HepG2 (cell line): ENCODE results near the gene TAF11. TPM values are rescaled to one million over a fixed set of nuclear protein-coding genes. Genes with fewer than 3 reads are reported as not detected.

Experiments
- ATAC-seq: fragments of 200-7000 bp; cut with Tn5 transposase; 3 replicates; pipeline ENCODE4 v1.9.1; 2020; ENCODE audit warnings: mild to moderate bottlenecking, moderate library complexity
- BruUV-seq: library from RNA; stranded (reverse); fragments of 400-500 nt; replicated peaks from 2 replicates; lab custom pipeline; 2021; lab: Mats Ljungman, UMichigan
- CTCF ChIA-PET: fragments of 300-600 bp; formaldehyde crosslinking; extraction: SDS; loops from one replicate; lab custom pipeline; 2021; ENCODE audit warnings: low total read pairs, inconsistent platforms, low intra/inter-chr PET ratio; lab: Yijun Ruan, JAX
- POLR2A ChIA-PET: fragments of 350-600 bp; sonication (Branson Sonifier 250); formaldehyde crosslinking; loops from one replicate; lab custom pipeline; 2020; ENCODE audit warnings: antibody characterized with exemption, inconsistent platforms; lab: Yijun Ruan, JAX
- DNase-seq: peaks from one replicate; pipeline ENCODE4 v3.0.0-alpha.2; 2015; ENCODE audit warnings: low spot score
- FAIRE-seq: peaks from 3 replicates; lab custom pipeline; 2011; peaks lifted over from hg19 to GRCh38; lab: Jason Lieb, UNC
- H2AFZ ChIP-seq: one replicate; pipeline ENCODE4 v1.6.1; 2011; ENCODE audit warnings: low read length, inconsistent platforms
- H3K27ac ChIP-seq: fragments of 300-600 bp; 3 replicates; pipeline ENCODE4 v1.8.0; 2011; ENCODE audit warnings: mixed run types, mild to moderate bottlenecking, mixed read lengths, low read length, inconsistent platforms; ENCODE audit not compliant: insufficient read depth; ENCODE audit errors: extremely low read length
- H3K27me3 ChIP-seq, 2 experiments: fragments of 200-600 bp in 1 of 2; 2 replicates in 1 of 2; 3 replicates in 1 of 2; pipeline versions ENCODE4 v1.6.0 to v1.8.0; 2011; ENCODE audit warnings: low read length in 2 of 2, mild to moderate bottlenecking in 2 of 2, moderate library complexity in 2 of 2, inconsistent platforms in 1 of 2; ENCODE audit not compliant: insufficient read depth in 2 of 2, control insufficient read depth in 1 of 2
- H3K36me3 ChIP-seq, 2 experiments: fragments of 200-600 bp in 1 of 2; replicated peaks in 1 of 2; 2 replicates in 1 of 2; 3 replicates in 1 of 2; pipeline versions ENCODE4 v1.5.1 to v1.8.0; 2011; ENCODE audit warnings: low read length in 2 of 2, inconsistent platforms in 1 of 2; ENCODE audit not compliant: insufficient read depth in 2 of 2, control insufficient read depth in 1 of 2
- H3K4me1 ChIP-seq: 2 replicates; pipeline ENCODE4 v1.5.1; 2012; ENCODE audit warnings: low read length, inconsistent platforms; ENCODE audit not compliant: insufficient read depth
- H3K4me2 ChIP-seq: 2 replicates; pipeline ENCODE4 v1.6.0; 2011; ENCODE audit warnings: low read depth, low read length, inconsistent platforms
- H3K4me3 ChIP-seq, 3 experiments: fragments of 200-600 bp in 1 of 3; sonication (generic), shearing (Covaris generic) in 1 of 3; replicated peaks in 1 of 3; 2 replicates each; pipeline ENCODE4 v1.5.1; 2011 to 2016; ENCODE audit warnings: low read length in 3 of 3, inconsistent platforms in 2 of 3, low read depth in 2 of 3, mild to moderate bottlenecking in 2 of 3, control low read depth in 1 of 3, mixed read lengths in 1 of 3; ENCODE audit not compliant: insufficient read depth in 1 of 3
- H3K79me2 ChIP-seq: one replicate; pipeline ENCODE4 v1.6.1; 2011; ENCODE audit warnings: low read length, inconsistent platforms; ENCODE audit not compliant: insufficient read depth
- H3K9ac ChIP-seq: 2 replicates; pipeline ENCODE4 v1.6.0; 2011; ENCODE audit warnings: mild to moderate bottlenecking, low read depth, low read length, inconsistent platforms; ENCODE audit not compliant: insufficient read depth
- H3K9me3 ChIP-seq: 2 replicates; pipeline ENCODE4 v1.5.1; 2012; ENCODE audit warnings: mild to moderate bottlenecking, low read length
- H4K20me1 ChIP-seq: 2 replicates; pipeline ENCODE4 v1.6.0; 2011; ENCODE audit warnings: inconsistent platforms, mild to moderate bottlenecking, low read length, moderate library complexity; ENCODE audit not compliant: insufficient read depth
- ARHGAP35 ChIP-seq: sonication (generic); formaldehyde crosslinking; IDR thresholded peaks from 2 replicates; pipeline ENCODE4 v1.9.0; 2022; ENCODE audit warnings: mild to moderate bottlenecking, inconsistent platforms, moderate library complexity, missing genetic modification reagents, borderline replicate concordance
- ELF3 ChIP-seq: IDR thresholded peaks from 2 replicates; pipeline ENCODE4 v1.6.1; 2016; ENCODE audit warnings: missing genetic modification reagents, missing compliant biosample characterization
- NCOA1 ChIP-seq: sonication (generic); formaldehyde crosslinking; IDR thresholded peaks from 2 replicates; pipeline ENCODE4 v1.9.0; 2021; ENCODE audit warnings: missing genetic modification reagents
- PLRG1 ChIP-seq: fragments of 450-650 bp; conservative IDR thresholded peaks from 2 replicates; pipeline ENCODE4 v1.6.1; 2016
- RFX5 ChIP-seq: IDR thresholded peaks from 2 replicates; pipeline ENCODE4 v1.6.1; 2011; ENCODE audit warnings: low read depth, low read length, improper control_type of control experiment
- RXRA ChIP-seq: sonication (generic); formaldehyde crosslinking; IDR thresholded peaks from 2 replicates; pipeline ENCODE4 v1.5.1; 2020; ENCODE audit warnings: missing genetic modification reagents
- SALL1 ChIP-seq: sonication (generic); formaldehyde crosslinking; IDR thresholded peaks from 2 replicates; pipeline ENCODE4 v1.8.0; 2022; ENCODE audit warnings: mild to moderate bottlenecking, missing genetic modification reagents
- SIX4 ChIP-seq: sonication (generic); formaldehyde crosslinking; IDR thresholded peaks from 2 replicates; pipeline ENCODE4 v1.4.0; 2020; ENCODE audit warnings: missing genetic modification reagents
- TOPORS ChIP-seq: sonication (generic); formaldehyde crosslinking; IDR thresholded peaks from 2 replicates; pipeline ENCODE4 v1.8.0; 2023; ENCODE audit warnings: mild to moderate bottlenecking, missing genetic modification reagents
- ZBTB39 ChIP-seq: sonication (generic); formaldehyde crosslinking; IDR thresholded peaks from 2 replicates; pipeline ENCODE4 v1.5.0; 2020; ENCODE audit warnings: missing genetic modification reagents
- WGBS: methylation state at CpG from one replicate; pipeline ENCODE4 v1.1.6; 2017; ENCODE audit warnings: low lambda C conversion rate; 5-methylcytosine and 5-hydroxymethylcytosine counted together
- in situ Hi-C: cut with HindIII; loops from 2 replicates; pipeline ENCODE4 v1.10.0; 2017; ENCODE audit warnings: low pct_unique_long_range_greater_than_20kb; ENCODE audit not compliant: extremely low pct_ligation_motif_present
- intact Hi-C: fragments of 100-400 bp; cut with micrococcal nuclease; formaldehyde crosslinking; loops from one replicate; pipeline ENCODE4 v1.10.0; 2022; ENCODE audit not compliant: unreplicated experiment
- polyA plus RNA-seq, 8 experiments: library from polyadenylated mRNA; depleted of rRNA in 3 of 8; stranded (reverse) in 7 of 8; unstranded in 1 of 8; fragments of >200 nt; fragmentation: Illumina TruSeq in 4 of 8; extraction: Trizol in 4 of 8; gene quantifications; 2 replicates each; pipeline versions ENCODE4 v1.2.1 to v1.2.3, GENCODE V29; 2011 to 2016; ENCODE audit warnings: low read depth in 4 of 8, missing spikeins in 1 of 8, mixed read lengths in 1 of 8; ENCODE audit not compliant: insufficient read depth in 1 of 8
- total RNA-seq, 5 experiments: library from RNA; depleted of rRNA; stranded (reverse); fragments of >200 nt; fragmentation: Illumina TruSeq; extraction: Trizol; gene quantifications; 2 replicates each; pipeline ENCODE4 v1.2.3, GENCODE V29; 2016; ENCODE audit warnings: low read depth in 1 of 5

The TAF11 gene
- total and polyA plus RNA-seq, 2 of the 13 experiments (the other 11 are each of a cell fraction or from before 2014, with no cell fraction given): 35.4 to 73.6 TPM

- FAIRE-seq (peak; percentile 47), ATAC-seq (peak; percentile 75), DNase-seq (no peak)
- CTCF ChIA-PET: no interaction called here
- H3K27me3 ChIP-seq: no peaks in the 10 kb centered on the region
- H3K9me3 ChIP-seq: no peaks in the 10 kb centered on the region
- peaks cover 0 to 2% of the 10 kb centered on the region in 2 experiments; a peak in 1 of 5 replicates for H3K36me3 ChIP-seq
- in situ Hi-C loops: no loop called here
- H4K20me1 ChIP-seq: no peaks in the 10 kb centered on the region
- BruUV-seq: no TSS peak
- TF ChIP-seq TOPORS (0 out of 2 replicates have a peak, but pooled peaks have one; percentile 25), SALL1 (CRISPR knock-in tag) (peak; percentile 12; the same call in 1 of the 2 replicates), ELF3 (CRISPR knock-in tag) (no peak), ZBTB39 (CRISPR knock-in tag) (peak; percentile 98)
- peaks cover 17% of the 10 kb centered on the region for H3K79me2 ChIP-seq
- H2AFZ ChIP-seq: no peak overlapping the region
- intact Hi-C loops: no loop called here
- 89% methylated on average over 5 of the region's 5 CpGs for whole genome bisulfite sequencing
- no peak overlapping the region for H3K27ac ChIP-seq
- POLR2A ChIA-PET: no interaction called here
- H3K4me2 ChIP-seq: no peak overlapping the region
- H3K4me3 ChIP-seq: no peak overlapping the region
- peaks cover 26% of the 10 kb centered on the region for H3K4me1 ChIP-seq
- no peak overlapping the region for H3K9ac ChIP-seq
Observed at GRCh38 chr6:34904990-34905613, 17.3 kb upstream of the TAF11 start.

GRCh38 chr6:34901930-34902329 is 14.1 kb upstream of the TAF11 start:
- no TSS peak for BruUV-seq
- FAIRE-seq (no peak), DNase-seq (no peak), ATAC-seq (no peak)
- Histone ChIP-seq H3K9me3 (no peaks in the 10 kb centered on the region), H3K4me1 (peaks cover 41% of the 10 kb centered on the region), H3K9ac (no peak overlapping the region), H3K27ac (no peak overlapping the region), H3K36me3 (0 out of 5 replicates have a peak, but pooled peaks cover 0 to 2% of the 10 kb centered on the region in 2 experiments), H2AFZ (no peak overlapping the region), H3K27me3 (no peaks in the 10 kb centered on the region), H3K4me3 (no peak overlapping the region), H3K79me2 (peaks cover 20% of the 10 kb centered on the region)
- ChIA-PET CTCF (no interaction called here), POLR2A (interaction anchor here (1.5 kb wide), 1 partner anchor 14 kb away, joined by 8 read pairs; the partner anchor contains the start of gene TAF11)
- intact Hi-C loops: no loop called here
- WGBS: 95% methylated on average over 5 of the region's 5 CpGs
- no peak for TF ChIP-seq PLRG1
- no peak for TF ChIP-seq NCOA1 (CRISPR knock-in tag)
- no peak for TF ChIP-seq RFX5
- TF ChIP-seq RXRA (CRISPR knock-in tag): no peak
- no peak for TF ChIP-seq ARHGAP35 (CRISPR knock-in tag)
- no peak for TF ChIP-seq SIX4 (CRISPR knock-in tag)
- TF ChIP-seq, all 625 proteins: peak for 0
- H4K20me1 ChIP-seq: 0 out of 2 replicates have a peak, but pooled peaks cover 3% of the 10 kb centered on the region
- no peak overlapping the region for H3K4me2 ChIP-seq
- in situ Hi-C loops: no loop called here
